MCF 10A (cell line): ENCODE measurements around the gene NR1H4. TPM values are rescaled to one million over a fixed set of nuclear protein-coding genes. Genes with fewer than 3 reads are reported as not detected.

Source experiments
- BruUV-seq: library from RNA; stranded (reverse); fragments of 400-500 nt; replicated peaks from 2 replicates; lab custom pipeline; 2021; lab: Mats Ljungman, UMichigan
- CTCF ChIA-PET: fragments of 300-600 bp; sonication (Branson Sonifier 250); formaldehyde crosslinking; extraction: SDS; loops from one replicate; lab custom pipeline; 2021; ENCODE audit warnings: antibody characterized with exemption, inconsistent platforms; lab: Yijun Ruan, JAX
- POLR2A ChIA-PET: fragments of 300-600, 350-650 bp; sonication (Branson Sonifier 250); formaldehyde crosslinking; extraction: SDS; loops from one replicate; lab custom pipeline; 2020; ENCODE audit warnings: antibody characterized with exemption, inconsistent platforms; lab: Yijun Ruan, JAX
- DNase-seq: peaks from one replicate; pipeline ENCODE4 v3.0.0-alpha.2; 2018; ENCODE audit not compliant: unreplicated experiment
- H3K27ac Mint-ChIP-seq: one replicate; pipeline ENCODE4 v1.8.0; 2022; ENCODE audit warnings: mild to moderate bottlenecking, low read depth, mixed read lengths; ENCODE audit not compliant: unreplicated experiment
- H3K27me3 Mint-ChIP-seq: one replicate; pipeline ENCODE4 v1.8.0; 2022; ENCODE audit warnings: mixed read lengths; ENCODE audit not compliant: insufficient read depth, unreplicated experiment
- H3K36me3 Mint-ChIP-seq: one replicate; pipeline ENCODE4 v1.8.0; 2022; ENCODE audit warnings: mild to moderate bottlenecking, moderate library complexity, mixed read lengths; ENCODE audit not compliant: insufficient read depth, unreplicated experiment
- H3K4me1 Mint-ChIP-seq: one replicate; pipeline ENCODE4 v1.8.0; 2022; ENCODE audit warnings: mixed read lengths; ENCODE audit not compliant: insufficient read depth, unreplicated experiment
- H3K4me3 Mint-ChIP-seq: one replicate; pipeline ENCODE4 v1.8.0; 2022; ENCODE audit warnings: mild to moderate bottlenecking, moderate library complexity, mixed read lengths; ENCODE audit not compliant: unreplicated experiment
- H3K9me3 Mint-ChIP-seq: one replicate; pipeline ENCODE4 v1.8.0; 2022; ENCODE audit warnings: mixed read lengths; ENCODE audit not compliant: unreplicated experiment
- CTCF ChIP-seq: fragments of 200-600 bp; IDR thresholded peaks from one replicate; pipeline ENCODE4 v1.8.0; 2022; ENCODE audit warnings: antibody characterized with exemption, mild to moderate bottlenecking; ENCODE audit not compliant: unreplicated experiment
- intact Hi-C: fragments of 100-400 bp; cut with micrococcal nuclease; formaldehyde crosslinking; loops from 2 replicates; pipeline ENCODE4 v1.14.1; 2022
- total RNA-seq: library from RNA; stranded (reverse); gene quantifications from 2 replicates; pipeline ENCODE4 v1.2.3, GENCODE V29; 2022

The NR1H4 gene
- total RNA-seq, 1 experiment from 2014 or later = not detected

GRCh38 chr12:100528034-100528433 is 54.4 kb downstream of the NR1H4 start:
- ChIA-PET CTCF (no interaction called here), POLR2A (interaction anchor here (1.2 kb wide), 1 partner anchor 75 kb away, joined by 4 read pairs; no protein-coding TSS in a partner anchor)
- Mint-ChIP-seq H3K27me3 (peaks cover 65% of the 10 kb centered on the region), H3K27ac (no peak overlapping the region), H3K4me1 (no peaks in the 10 kb centered on the region), H3K9me3 (no peaks in the 10 kb centered on the region), H3K36me3 (no peaks in the 10 kb centered on the region), H3K4me3 (no peak overlapping the region)
- no TSS peak for BruUV-seq
- DNase-seq = no peak
- intact Hi-C loops = no loop called here
- no peak for TF ChIP-seq CTCF

GRCh38 chr12:100528471-100529127 is 54.9 kb downstream of the NR1H4 start:
- Mint-ChIP-seq H3K36me3 (no peaks in the 10 kb centered on the region), H3K4me1 (no peaks in the 10 kb centered on the region), H3K27me3 (peaks cover 60% of the 10 kb centered on the region), H3K27ac (no peak overlapping the region), H3K4me3 (no peak overlapping the region), H3K9me3 (no peaks in the 10 kb centered on the region)
- DNase-seq = no peak
- ChIA-PET CTCF (no interaction called here), POLR2A (interaction anchor here (1.2 kb wide), 1 partner anchor 76 kb away, joined by 4 read pairs; no protein-coding TSS in a partner anchor)
- intact Hi-C loops = no loop called here
- BruUV-seq = no TSS peak
- TF ChIP-seq CTCF = no peak

- H3K4me3 Mint-ChIP-seq = no peak overlapping the region
- ChIA-PET POLR2A (no interaction called here), CTCF (no interaction called here)
- no peak for TF ChIP-seq CTCF
- BruUV-seq = no TSS peak
- H3K4me1 Mint-ChIP-seq = no peaks in the 10 kb centered on the region
- no peaks in the 10 kb centered on the region for H3K36me3 Mint-ChIP-seq
- H3K27ac Mint-ChIP-seq = no peak overlapping the region
- H3K27me3 Mint-ChIP-seq = peaks cover 53% of the 10 kb centered on the region
- no peak for DNase-seq
- no peaks in the 10 kb centered on the region for H3K9me3 Mint-ChIP-seq
- intact Hi-C loops = no loop called here
These were observed 56.2 kb downstream of the NR1H4 start for GRCh38 chr12:100529756-100530350.

- intact Hi-C loops = no loop called here
- peaks cover 54% of the 10 kb centered on the region for H3K27me3 Mint-ChIP-seq
- no peak for DNase-seq
- BruUV-seq = no TSS peak
- POLR2A ChIA-PET = no interaction called here
- H3K27ac Mint-ChIP-seq = no peak overlapping the region
- TF ChIP-seq CTCF = no peak
- H3K36me3 Mint-ChIP-seq = no peaks in the 10 kb centered on the region
- no peaks in the 10 kb centered on the region for H3K9me3 Mint-ChIP-seq
- no peaks in the 10 kb centered on the region for H3K4me1 Mint-ChIP-seq
- H3K4me3 Mint-ChIP-seq = no peak overlapping the region
- CTCF ChIA-PET = interaction anchor here (0.6 to 0.9 kb wide), 2 partner anchors 129 to 1523 kb away, joined by 3 to 5 read pairs; no protein-coding TSS in a partner anchor
These were observed 59.7 kb downstream of the NR1H4 start for GRCh38 chr12:100533376-100533775.
